Measurements from ENCODE around the gene TMEM255A. TPM values are rescaled to one million over a fixed set of nuclear protein-coding genes. Genes with fewer than 3 reads are reported as not detected.
"Not testable (repeated sequence)": the region's sequence is repeated elsewhere in the genome, so short reads cannot be mapped to it uniquely, and the experiment has no call there.

The TMEM255A gene
- 1 to 10 TPM in 1 of 4 donors, under 1 TPM in 2, not detected in 1; 0.22 to 1.7 (median 0.27) TPM for polyA plus RNA-seq
- long read RNA-seq, donor 1, result 0 reads
- long read RNA-seq, donor 2, result 0 reads
- long read RNA-seq, donor 3, result 0 reads
- long read RNA-seq, donor 4, result 0 reads
- long read RNA-seq, donor 5, result 0 reads
- long read RNA-seq, donor 6, result 0 reads
- long read RNA-seq, donor 7, result 0 reads
- long read RNA-seq, donor 8, partial matches to known transcripts, result 0 of 1 reads
- long read RNA-seq, donor 8, other reads (novel, unspliced or antisense), result 0 of 1 reads
- long read RNA-seq, donor 9, result 0 reads
- long read RNA-seq, donor 10, partial matches to known transcripts, result 0 of 1 reads
- long read RNA-seq, donor 10, other reads (novel, unspliced or antisense), result 0 of 1 reads

GRCh38 chrX:120310861-120311726, at the start of gene TMEM255A:
TSS of gene TMEM255A (minus strand) at chrX:120311461. CDS start at chrX:120311309, 152 bp downstream.
- Histone ChIP-seq H3K27ac (ENCODE audit: low read depth in 1 of 3, low read length in 2 of 3) (no peak within 1 kb of the TSS), H3K36me3 (ENCODE audit: control insufficient read depth in 3 of 3, insufficient read depth in 2 of 3, low read depth in 1 of 3, low read length in 3 of 3) (no peaks in the 10 kb centered on the region), H3K4me1 (ENCODE audit: control insufficient read depth in 3 of 3, insufficient read depth in 2 of 3, low read depth in 1 of 3, low read length in 2 of 3) (peaks cover 0 to 13% (median 0%) of the 10 kb centered on the region in 3 donors), H3K9me3 (ENCODE audit: control insufficient read depth in 2 of 2, insufficient read depth in 1 of 2, low read depth in 1 of 2, low read length in 1 of 2) (no peaks in the 10 kb centered on the region), H3K4me3 (ENCODE audit: low read depth in 1 of 3, low read length in 3 of 3) (peak within 1 kb of the TSS in 1 of 3 donors; percentile 17), H3K27me3 (ENCODE audit: control insufficient read depth in 3 of 3, insufficient read depth in 3 of 3, low read length in 3 of 3) (peaks cover 0 to 51% (median 5%) of the 10 kb centered on the region in 3 donors)
- WGBS, 3 donors, result 3 to 37% (median 25%) methylated on average over 14 to 49 of the region's 49 CpGs
- peak in 1 of 2 donors; percentile 3 for DNase-seq
- no peak for FAIRE-seq

- Histone ChIP-seq H3K4me3 (ENCODE audit: low read depth in 1 of 3, low read length in 3 of 3) (no peak overlapping the region), H3K27ac (ENCODE audit: low read depth in 1 of 3, low read length in 2 of 3) (no peak overlapping the region), H3K27me3 (ENCODE audit: control insufficient read depth in 3 of 3, insufficient read depth in 3 of 3, low read length in 3 of 3) (peaks cover 0 to 3% (median 0%) of the 10 kb centered on the region in 3 donors), H3K9me3 (ENCODE audit: control insufficient read depth in 2 of 2, insufficient read depth in 1 of 2, low read depth in 1 of 2, low read length in 1 of 2) (no peaks in the 10 kb centered on the region), H3K4me1 (ENCODE audit: control insufficient read depth in 3 of 3, insufficient read depth in 2 of 3, low read depth in 1 of 3, low read length in 2 of 3) (no peaks in the 10 kb centered on the region), H3K36me3 (ENCODE audit: control insufficient read depth in 3 of 3, insufficient read depth in 2 of 3, low read depth in 1 of 3, low read length in 3 of 3) (no peaks in the 10 kb centered on the region)
- FAIRE-seq, result no peak
- no peak for DNase-seq
- 61 to 78% (median 66%) methylated on average over 7 of the region's 7 CpGs for WGBS, 3 donors
Observed at GRCh38 chrX:120358737-120359456, 47.6 kb upstream of the TMEM255A start.

GRCh38 chrX:120357186-120357585, 45.9 kb upstream of the TMEM255A start:
- Histone ChIP-seq H3K27ac (ENCODE audit: low read depth in 1 of 3, low read length in 2 of 3) (no peak overlapping the region), H3K36me3 (ENCODE audit: control insufficient read depth in 3 of 3, insufficient read depth in 2 of 3, low read depth in 1 of 3, low read length in 3 of 3) (no peaks in the 10 kb centered on the region), H3K4me3 (ENCODE audit: low read depth in 1 of 3, low read length in 3 of 3) (no peak overlapping the region), H3K9me3 (ENCODE audit: control insufficient read depth in 2 of 2, insufficient read depth in 1 of 2, low read depth in 1 of 2, low read length in 1 of 2) (no peaks in the 10 kb centered on the region), H3K4me1 (ENCODE audit: control insufficient read depth in 3 of 3, insufficient read depth in 2 of 3, low read depth in 1 of 3, low read length in 2 of 3) (no peaks in the 10 kb centered on the region), H3K27me3 (ENCODE audit: control insufficient read depth in 3 of 3, insufficient read depth in 3 of 3, low read length in 3 of 3) (peaks cover 0 to 3% (median 0%) of the 10 kb centered on the region in 3 donors)
- 54 to 70% (median 58%) methylated on average over 2 of the region's 2 CpGs for WGBS, 3 donors
- FAIRE-seq (no peak), DNase-seq (no peak)

- Histone ChIP-seq H3K27me3 (ENCODE audit: control insufficient read depth in 3 of 3, insufficient read depth in 3 of 3, low read length in 3 of 3) (peaks cover 0 to 3% (median 0%) of the 10 kb centered on the region in 3 donors), H3K4me1 (ENCODE audit: control insufficient read depth in 3 of 3, insufficient read depth in 2 of 3, low read depth in 1 of 3, low read length in 2 of 3) (no peaks in the 10 kb centered on the region), H3K9me3 (ENCODE audit: control insufficient read depth in 2 of 2, insufficient read depth in 1 of 2, low read depth in 1 of 2, low read length in 1 of 2) (no peaks in the 10 kb centered on the region), H3K4me3 (ENCODE audit: low read depth in 1 of 3, low read length in 3 of 3) (no peak overlapping the region), H3K36me3 (ENCODE audit: control insufficient read depth in 3 of 3, insufficient read depth in 2 of 3, low read depth in 1 of 3, low read length in 3 of 3) (no peaks in the 10 kb centered on the region), H3K27ac (ENCODE audit: low read depth in 1 of 3, low read length in 2 of 3) (no peak overlapping the region)
- DNase-seq (no peak), FAIRE-seq (no peak)
- 64 to 77% (median 66%) methylated on average over 3 of the region's 3 CpGs for whole genome bisulfite sequencing, 3 donors
Observed at GRCh38 chrX:120356084-120356483, 44.8 kb upstream of the TMEM255A start.

- Histone ChIP-seq H3K27ac (ENCODE audit: low read depth in 1 of 3, low read length in 2 of 3) (no peak overlapping the region), H3K36me3 (ENCODE audit: control insufficient read depth in 3 of 3, insufficient read depth in 2 of 3, low read depth in 1 of 3, low read length in 3 of 3) (no peaks in the 10 kb centered on the region), H3K4me1 (ENCODE audit: control insufficient read depth in 3 of 3, insufficient read depth in 2 of 3, low read depth in 1 of 3, low read length in 2 of 3) (no peaks in the 10 kb centered on the region), H3K4me3 (ENCODE audit: low read depth in 1 of 3, low read length in 3 of 3) (no peak overlapping the region), H3K9me3 (ENCODE audit: control insufficient read depth in 2 of 2, insufficient read depth in 1 of 2, low read depth in 1 of 2, low read length in 1 of 2) (no peaks in the 10 kb centered on the region), H3K27me3 (ENCODE audit: control insufficient read depth in 3 of 3, insufficient read depth in 3 of 3, low read length in 3 of 3) (no peaks in the 10 kb centered on the region)
- no peak for DNase-seq
- no peak for FAIRE-seq
- WGBS, 3 donors, result 61 to 79% (median 61%) methylated on average over 4 of the region's 4 CpGs
Observed at GRCh38 chrX:120350450-120351138, 39.3 kb upstream of the TMEM255A start.

- DNase-seq; FAIRE-seq; H3K36me3 ChIP-seq (ENCODE audit: control insufficient read depth in 3 of 3, insufficient read depth in 2 of 3, low read depth in 1 of 3, low read length in 3 of 3); H3K27me3 ChIP-seq (ENCODE audit: control insufficient read depth in 3 of 3, insufficient read depth in 3 of 3, low read length in 3 of 3); H3K4me3 ChIP-seq (ENCODE audit: low read depth in 1 of 3, low read length in 3 of 3); H3K27ac ChIP-seq (ENCODE audit: low read depth in 1 of 3, low read length in 2 of 3); H3K4me1 ChIP-seq (ENCODE audit: control insufficient read depth in 3 of 3, insufficient read depth in 2 of 3, low read depth in 1 of 3, low read length in 2 of 3); H3K9me3 ChIP-seq (ENCODE audit: control insufficient read depth in 2 of 2, insufficient read depth in 1 of 2, low read depth in 1 of 2, low read length in 1 of 2): not testable (repeated sequence)
- WGBS, 3 donors, result 74 to 83% (median 77%) methylated on average over 7 to 11 of the region's 11 CpGs
Observed at GRCh38 chrX:120344566-120344965, 33.3 kb upstream of the TMEM255A start.

- Histone ChIP-seq H3K36me3 (ENCODE audit: control insufficient read depth in 3 of 3, insufficient read depth in 2 of 3, low read depth in 1 of 3, low read length in 3 of 3) (no peaks in the 10 kb centered on the region), H3K4me3 (ENCODE audit: low read depth in 1 of 3, low read length in 3 of 3) (no peak overlapping the region), H3K27me3 (ENCODE audit: control insufficient read depth in 3 of 3, insufficient read depth in 3 of 3, low read length in 3 of 3) (no peaks in the 10 kb centered on the region), H3K9me3 (ENCODE audit: control insufficient read depth in 2 of 2, insufficient read depth in 1 of 2, low read depth in 1 of 2, low read length in 1 of 2) (peaks cover 0 to 3% of the 10 kb centered on the region in 2 donors), H3K4me1 (ENCODE audit: control insufficient read depth in 3 of 3, insufficient read depth in 2 of 3, low read depth in 1 of 3, low read length in 2 of 3) (no peaks in the 10 kb centered on the region), H3K27ac (ENCODE audit: low read depth in 1 of 3, low read length in 2 of 3) (no peak overlapping the region)
- FAIRE-seq (no peak), DNase-seq (no peak)
Observed at GRCh38 chrX:120336899-120337298, 25.6 kb upstream of the TMEM255A start.

- Histone ChIP-seq H3K4me3 (ENCODE audit: low read depth in 1 of 3, low read length in 3 of 3) (no peak overlapping the region), H3K27ac (ENCODE audit: low read depth in 1 of 3, low read length in 2 of 3) (no peak overlapping the region), H3K36me3 (ENCODE audit: control insufficient read depth in 3 of 3, insufficient read depth in 2 of 3, low read depth in 1 of 3, low read length in 3 of 3) (no peaks in the 10 kb centered on the region), H3K27me3 (ENCODE audit: control insufficient read depth in 3 of 3, insufficient read depth in 3 of 3, low read length in 3 of 3) (no peaks in the 10 kb centered on the region), H3K4me1 (ENCODE audit: control insufficient read depth in 3 of 3, insufficient read depth in 2 of 3, low read depth in 1 of 3, low read length in 2 of 3) (no peaks in the 10 kb centered on the region), H3K9me3 (ENCODE audit: control insufficient read depth in 2 of 2, insufficient read depth in 1 of 2, low read depth in 1 of 2, low read length in 1 of 2) (peaks cover 0 to 3% of the 10 kb centered on the region in 2 donors)
- 59 to 77% (median 70%) methylated on average over 2 of the region's 2 CpGs for WGBS, 3 donors
- no peak for FAIRE-seq
- no peak for DNase-seq
Observed at GRCh38 chrX:120335289-120335688, 24.0 kb upstream of the TMEM255A start.
